ENCODE data around the gene PRDM16. TPM values are rescaled to one million over a fixed set of nuclear protein-coding genes. Genes with fewer than 3 reads are reported as not detected.

The PRDM16 gene
- polyA plus RNA-seq, 1 of the 3 experiments (the other 2 are of a cell fraction), result not detected

GRCh38 chr1:3153197-3153596 lies 84.2 kb downstream of the PRDM16 start (continued):
- TF ChIP-seq SIN3A (IDR thresholded peaks at IDR 0.05; ENCODE audit: borderline replicate concordance, low read depth, low read length) (no peak), ELF1 (IDR thresholded peaks at IDR 0.05) (no peak)

GRCh38 chr1:3153902-3154795 lies 85.1 kb downstream of the PRDM16 start:
- H3K4me1 ChIP-seq (ENCODE audit: control insufficient read depth in 1 of 2, insufficient read depth in 2 of 2, low read depth in 1 of 2, low read length in 1 of 2), result peaks cover 0 to 3% of the 10 kb centered on the region in 2 experiments; a peak in 1 of 4 replicates
- H3K9me2 ChIP-seq, result no peaks in the 10 kb centered on the region
- no peaks in the 10 kb centered on the region for H3K36me3 ChIP-seq (replicated peaks in 1 of 2; ENCODE audit: control insufficient read depth in 1 of 2, insufficient read depth in 2 of 2, low read length in 1 of 2)
- CTCF ChIA-PET, result interaction anchor here (1.4 kb wide), 1 partner anchor 12 kb away, joined by 3 read pairs; no protein-coding TSS in a partner anchor
- no peaks in the 10 kb centered on the region for H3K27me3 ChIP-seq (ENCODE audit: insufficient read depth)
- POLR2A ChIA-PET, result no interaction called here
- no peak overlapping the region for H2AFZ ChIP-seq (ENCODE audit: low read depth)
- H3F3A ChIP-seq (replicated peaks; ENCODE audit: insufficient read depth), result no peaks in the 10 kb centered on the region
- H3K4me3 ChIP-seq (ENCODE audit: low read depth in 2 of 2, low read length in 1 of 2), result no peak overlapping the region
- no peaks in the 10 kb centered on the region for H3K79me2 ChIP-seq (ENCODE audit: insufficient read depth)
- H3K27ac ChIP-seq (ENCODE audit: low read depth in 2 of 2, low read length in 1 of 2), result no peak overlapping the region
- TF ChIP-seq, protein P1, sequence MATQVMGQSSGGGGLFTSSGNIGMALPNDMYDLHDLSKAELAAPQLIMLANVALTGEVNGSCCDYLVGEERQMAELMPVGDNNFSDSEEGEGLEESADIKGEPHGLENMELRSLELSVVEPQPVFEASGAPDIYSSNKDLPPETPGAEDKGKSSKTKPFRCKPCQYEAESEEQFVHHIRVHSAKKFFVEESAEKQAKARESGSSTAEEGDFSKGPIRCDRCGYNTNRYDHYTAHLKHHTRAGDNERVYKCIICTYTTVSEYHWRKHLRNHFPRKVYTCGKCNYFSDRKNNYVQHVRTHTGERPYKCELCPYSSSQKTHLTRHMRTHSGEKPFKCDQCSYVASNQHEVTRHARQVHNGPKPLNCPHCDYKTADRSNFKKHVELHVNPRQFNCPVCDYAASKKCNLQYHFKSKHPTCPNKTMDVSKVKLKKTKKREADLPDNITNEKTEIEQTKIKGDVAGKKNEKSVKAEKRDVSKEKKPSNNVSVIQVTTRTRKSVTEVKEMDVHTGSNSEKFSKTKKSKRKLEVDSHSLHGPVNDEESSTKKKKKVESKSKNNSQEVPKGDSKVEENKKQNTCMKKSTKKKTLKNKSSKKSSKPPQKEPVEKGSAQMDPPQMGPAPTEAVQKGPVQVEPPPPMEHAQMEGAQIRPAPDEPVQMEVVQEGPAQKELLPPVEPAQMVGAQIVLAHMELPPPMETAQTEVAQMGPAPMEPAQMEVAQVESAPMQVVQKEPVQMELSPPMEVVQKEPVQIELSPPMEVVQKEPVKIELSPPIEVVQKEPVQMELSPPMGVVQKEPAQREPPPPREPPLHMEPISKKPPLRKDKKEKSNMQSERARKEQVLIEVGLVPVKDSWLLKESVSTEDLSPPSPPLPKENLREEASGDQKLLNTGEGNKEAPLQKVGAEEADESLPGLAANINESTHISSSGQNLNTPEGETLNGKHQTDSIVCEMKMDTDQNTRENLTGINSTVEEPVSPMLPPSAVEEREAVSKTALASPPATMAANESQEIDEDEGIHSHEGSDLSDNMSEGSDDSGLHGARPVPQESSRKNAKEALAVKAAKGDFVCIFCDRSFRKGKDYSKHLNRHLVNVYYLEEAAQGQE (IDR thresholded peaks at IDR 0.05; ENCODE audit: low read depth, low read length), result no peak
- no peak for TF ChIP-seq GABPA (IDR thresholded peaks at IDR 0.05; ENCODE audit: low read depth)
- no peak for TF ChIP-seq NRF1 (IDR thresholded peaks at IDR 0.05; ENCODE audit: low read depth, low read length)
- TF ChIP-seq TAF1 (IDR thresholded peaks at IDR 0.05; ENCODE audit: borderline replicate concordance, low read depth, low read length), result no peak
- TF ChIP-seq, protein P2, sequence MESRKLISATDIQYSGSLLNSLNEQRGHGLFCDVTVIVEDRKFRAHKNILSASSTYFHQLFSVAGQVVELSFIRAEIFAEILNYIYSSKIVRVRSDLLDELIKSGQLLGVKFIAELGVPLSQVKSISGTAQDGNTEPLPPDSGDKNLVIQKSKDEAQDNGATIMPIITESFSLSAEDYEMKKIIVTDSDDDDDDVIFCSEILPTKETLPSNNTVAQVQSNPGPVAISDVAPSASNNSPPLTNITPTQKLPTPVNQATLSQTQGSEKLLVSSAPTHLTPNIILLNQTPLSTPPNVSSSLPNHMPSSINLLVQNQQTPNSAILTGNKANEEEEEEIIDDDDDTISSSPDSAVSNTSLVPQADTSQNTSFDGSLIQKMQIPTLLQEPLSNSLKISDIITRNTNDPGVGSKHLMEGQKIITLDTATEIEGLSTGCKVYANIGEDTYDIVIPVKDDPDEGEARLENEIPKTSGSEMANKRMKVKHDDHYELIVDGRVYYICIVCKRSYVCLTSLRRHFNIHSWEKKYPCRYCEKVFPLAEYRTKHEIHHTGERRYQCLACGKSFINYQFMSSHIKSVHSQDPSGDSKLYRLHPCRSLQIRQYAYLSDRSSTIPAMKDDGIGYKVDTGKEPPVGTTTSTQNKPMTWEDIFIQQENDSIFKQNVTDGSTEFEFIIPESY (IDR thresholded peaks at IDR 0.05; ENCODE audit: borderline replicate concordance, low read depth), result no peak
- TF ChIP-seq EP300 (IDR thresholded peaks at IDR 0.05; ENCODE audit: borderline replicate concordance in 1 of 2, low read depth in 1 of 2, low read length in 1 of 2), result no peak
- no peak for TF ChIP-seq RCOR1 (IDR thresholded peaks at IDR 0.05; ENCODE audit: low read length)
- TF ChIP-seq NFIC (IDR thresholded peaks at IDR 0.05; ENCODE audit: borderline replicate concordance), result no peak
- TF ChIP-seq YY1 (IDR thresholded peaks at IDR 0.05; ENCODE audit: low read depth), result no peak
- TF ChIP-seq USF1 (IDR thresholded peaks at IDR 0.05; ENCODE audit: borderline replicate concordance, low read depth), result no peak
- TF ChIP-seq RXRA (IDR thresholded peaks at IDR 0.05; ENCODE audit: borderline replicate concordance, low read depth), result no peak
- TF ChIP-seq, protein P3, sequence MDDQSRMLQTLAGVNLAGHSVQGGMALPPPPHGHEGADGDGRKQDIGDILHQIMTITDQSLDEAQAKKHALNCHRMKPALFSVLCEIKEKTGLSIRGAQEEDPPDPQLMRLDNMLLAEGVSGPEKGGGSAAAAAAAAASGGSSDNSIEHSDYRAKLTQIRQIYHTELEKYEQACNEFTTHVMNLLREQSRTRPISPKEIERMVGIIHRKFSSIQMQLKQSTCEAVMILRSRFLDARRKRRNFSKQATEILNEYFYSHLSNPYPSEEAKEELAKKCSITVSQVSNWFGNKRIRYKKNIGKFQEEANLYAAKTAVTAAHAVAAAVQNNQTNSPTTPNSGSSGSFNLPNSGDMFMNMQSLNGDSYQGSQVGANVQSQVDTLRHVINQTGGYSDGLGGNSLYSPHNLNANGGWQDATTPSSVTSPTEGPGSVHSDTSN (IDR thresholded peaks at IDR 0.05), result no peak
- no peak for TF ChIP-seq RAD21 (IDR thresholded peaks at IDR 0.05; ENCODE audit: low read length)
- TF ChIP-seq MEF2A (IDR thresholded peaks at IDR 0.05; ENCODE audit: borderline replicate concordance, low read depth), result no peak
- no peak for TF ChIP-seq RFX5 (IDR thresholded peaks at IDR 0.05; ENCODE audit: low read length)
- no peak for TF ChIP-seq JUND (IDR thresholded peaks at IDR 0.05)
- no peak for TF ChIP-seq CTCF (IDR thresholded peaks at IDR 0.05)
- no peak for TF ChIP-seq FOXM1 (IDR thresholded peaks at IDR 0.05; ENCODE audit: low read depth)
- TF ChIP-seq ELF1 (IDR thresholded peaks at IDR 0.05), result no peak
- no peaks in the 10 kb centered on the region for H3K9me3 ChIP-seq
- no peak overlapping the region for H3K9ac ChIP-seq
- no peak for DNase-seq
- no peaks in the 10 kb centered on the region for H4K20me1 ChIP-seq (ENCODE audit: insufficient read depth)
- WGBS (ENCODE audit: low lambda C conversion rate), result 57% methylated on average over 19 of the region's 38 CpGs
- H3K4me2 ChIP-seq, result no peak overlapping the region

All from SK-N-SH (cell line).